ENCODE measurements around the gene PPP2R3C. TPM values are rescaled to one million over a fixed set of nuclear protein-coding genes. Genes with fewer than 3 reads are reported as not detected.
A peak's percentile ranks its signal among the peaks of the same experiment; 100 is the strongest.
"Not testable (repeated sequence)": the region's sequence is repeated elsewhere in the genome, so short reads cannot be mapped to it uniquely, and the experiment has no call there.

PPP2R3C gene
- polyA plus RNA-seq, 4 donors = 45.2 to 57.7 (median 50.6) TPM

DNA sequence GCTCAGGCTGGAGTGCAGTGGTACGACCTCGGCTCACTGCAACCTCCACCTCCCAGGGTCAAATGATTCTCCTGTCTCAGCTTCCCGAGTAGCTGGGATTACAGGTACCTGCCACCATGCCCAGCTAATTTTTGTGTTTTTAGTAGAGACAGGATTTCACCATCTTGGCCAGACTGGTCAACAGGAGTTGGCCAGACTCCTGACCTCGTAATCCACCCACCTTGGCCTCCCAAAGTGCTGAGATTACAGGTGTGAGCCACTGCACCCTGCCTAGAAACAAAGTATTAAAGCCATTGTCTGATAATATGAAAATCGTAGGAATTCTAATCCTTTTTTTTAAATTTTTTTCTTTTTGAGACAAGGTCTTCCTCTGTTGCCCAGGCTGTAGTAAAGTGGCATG lies 56.1 kb downstream of the PPP2R3C start:
- not testable (repeated sequence) for DNase-seq (ENCODE audit: low read depth in 4 of 4, low spot score in 3 of 4)

DNA sequence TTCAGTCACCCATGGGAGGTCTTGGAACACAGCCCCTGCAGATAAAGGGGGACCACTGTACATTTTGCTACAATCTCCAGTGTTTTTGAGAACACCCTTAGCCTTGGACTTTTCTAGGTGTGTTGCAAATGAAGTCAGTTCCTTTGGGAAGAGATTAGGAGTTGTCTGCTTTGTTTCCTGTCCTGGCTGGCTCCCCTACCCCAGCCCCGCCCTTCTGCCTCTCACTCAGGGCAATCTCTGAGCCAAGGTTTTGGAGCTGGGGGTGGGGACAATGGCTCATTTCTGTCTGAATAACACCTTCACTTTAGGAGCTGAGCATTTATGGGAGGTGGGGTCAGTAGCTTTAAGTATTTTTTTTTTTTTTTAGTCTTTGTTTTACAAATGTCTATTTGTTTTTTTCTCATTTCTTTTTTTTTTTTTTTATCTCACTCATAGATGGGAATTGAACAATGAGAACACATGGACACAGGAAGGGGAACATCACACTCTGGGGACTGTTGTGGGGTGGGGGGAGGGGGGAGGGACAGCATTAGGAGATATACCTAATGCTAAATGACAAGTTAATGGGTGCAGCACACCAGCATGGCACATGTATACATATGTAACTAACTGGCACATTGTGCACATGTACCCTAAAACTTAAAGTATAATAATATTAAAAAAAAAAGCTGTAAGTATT lies 60.5 kb downstream of the PPP2R3C start:
- not testable (repeated sequence) for DNase-seq (ENCODE audit: low read depth in 4 of 4, low spot score in 3 of 4)

DNA sequence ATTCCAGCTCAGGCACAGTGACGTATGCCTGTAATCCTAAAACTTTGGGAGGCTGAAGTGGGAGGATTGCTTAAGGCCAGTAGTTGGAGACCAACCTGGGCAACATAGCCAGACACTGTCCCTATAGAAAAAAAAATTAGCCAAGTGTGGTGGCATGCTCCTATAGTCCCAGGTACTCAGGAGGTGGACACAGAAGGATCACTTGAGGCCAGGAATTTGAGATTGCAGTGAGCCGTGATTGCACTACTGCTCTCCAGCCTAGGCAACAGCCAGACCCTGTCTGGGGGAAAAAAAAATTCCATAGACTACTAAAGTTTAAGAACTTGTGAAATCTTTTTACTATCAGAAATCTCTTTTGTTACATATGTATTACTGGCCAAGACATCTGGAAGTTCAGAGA lies 69.2 kb downstream of the PPP2R3C start:
- DNase-seq (ENCODE audit: low read depth in 4 of 4, low spot score in 3 of 4) = no peak

DNA sequence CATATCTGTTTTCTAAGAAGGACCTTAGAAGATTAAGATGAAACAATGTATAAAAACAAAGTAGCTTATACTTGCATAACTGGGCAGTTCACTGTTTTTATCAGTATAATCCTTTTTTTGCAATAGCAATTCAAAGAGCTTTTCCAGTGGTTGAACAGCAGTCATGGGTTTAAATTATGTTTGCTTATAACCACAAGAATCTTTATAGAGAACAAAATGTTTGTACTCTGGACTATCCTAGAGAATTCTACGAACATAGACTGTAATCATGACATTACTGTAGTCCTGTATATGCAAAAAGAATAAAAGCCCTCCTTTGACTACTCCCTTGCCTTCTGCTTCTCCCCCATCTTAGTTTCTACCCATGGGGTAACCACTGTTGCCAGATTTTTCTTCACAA lies 70.0 kb downstream of the PPP2R3C start:
- no peak for DNase-seq (ENCODE audit: low read depth in 4 of 4, low spot score in 3 of 4)

DNA sequence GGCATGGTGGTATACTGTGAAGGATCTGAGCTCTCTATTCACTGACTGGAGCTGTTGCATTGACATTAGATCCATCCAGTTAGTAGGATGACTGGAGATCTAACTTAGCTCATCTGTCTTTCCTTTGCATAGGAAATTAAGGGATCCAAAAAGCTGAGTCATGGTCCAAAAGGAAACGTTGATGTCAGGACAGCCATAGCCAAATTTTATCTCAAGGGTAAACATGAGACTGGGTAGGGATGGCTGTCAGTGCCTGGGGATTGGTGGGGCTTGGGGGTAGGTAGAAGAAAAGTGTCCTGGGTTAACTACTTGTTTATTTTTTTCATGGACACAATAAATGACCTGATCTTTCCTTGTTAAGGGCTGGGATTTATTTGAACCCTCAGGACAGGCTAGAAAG lies 71.1 kb downstream of the PPP2R3C start:
- no peak for DNase-seq (ENCODE audit: low read depth in 4 of 4, low spot score in 3 of 4)

DNA sequence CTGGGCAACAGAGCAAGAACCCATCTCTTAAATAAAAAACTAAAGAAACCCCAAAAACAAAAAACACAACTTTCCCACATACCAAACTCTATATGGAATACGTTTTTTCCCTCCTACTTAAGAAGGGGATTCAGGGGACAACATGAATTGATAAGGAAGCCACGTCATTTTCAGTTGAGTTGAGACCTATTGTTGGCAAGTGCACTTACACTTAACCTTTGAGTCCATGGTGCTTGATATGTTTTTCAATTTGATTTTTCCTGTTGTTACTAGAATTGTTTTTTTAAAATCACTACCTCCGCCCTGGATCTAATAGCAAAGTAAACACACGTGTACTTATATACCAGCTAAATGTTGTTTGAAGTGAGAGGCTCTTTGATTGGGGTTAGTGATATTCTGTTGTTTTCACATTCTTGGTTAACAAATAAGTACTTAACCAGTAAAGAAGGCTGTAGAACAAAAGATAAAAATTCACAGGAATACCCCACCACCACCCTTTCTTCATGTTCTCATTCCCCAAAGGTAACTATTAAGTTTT lies 73.7 kb downstream of the PPP2R3C start:
- DNase-seq (ENCODE audit: low read depth in 4 of 4, low spot score in 3 of 4) = no peak

DNA sequence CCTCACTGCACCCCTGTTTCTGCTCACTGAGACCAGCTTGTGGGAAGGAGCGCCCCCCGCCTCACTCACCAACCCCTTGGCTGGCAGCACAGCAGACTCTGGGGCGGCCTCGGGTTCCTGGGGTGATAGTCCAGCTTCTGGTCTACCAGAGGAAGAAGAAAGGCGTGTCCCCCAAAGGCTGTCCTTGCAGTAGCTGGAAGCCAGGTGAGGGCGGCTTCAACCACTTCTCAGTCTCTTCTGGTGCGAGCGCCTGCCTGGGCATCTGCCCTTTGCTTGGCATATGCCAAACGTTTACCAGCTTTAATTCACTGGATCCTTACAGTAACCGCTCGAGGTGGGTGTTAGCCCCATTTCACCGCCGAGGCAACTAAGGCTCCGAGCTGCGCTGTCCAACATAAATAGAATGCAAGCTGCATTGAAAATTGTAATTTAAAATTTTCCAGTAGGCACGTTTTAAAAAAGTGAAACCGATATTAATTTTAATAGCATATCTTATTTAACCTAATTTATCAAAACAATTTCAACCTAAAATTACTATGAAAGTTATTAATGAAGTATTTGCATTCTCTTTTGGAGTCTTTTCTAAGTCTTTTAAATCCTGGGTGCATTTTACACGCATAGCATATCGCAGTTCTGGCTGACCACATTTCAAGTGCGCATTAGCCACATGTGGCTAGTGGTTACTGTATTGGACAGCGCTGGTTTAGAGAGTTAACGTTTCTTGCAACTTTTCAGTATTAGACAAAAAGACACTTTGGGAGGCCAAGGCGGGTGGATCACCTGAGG lies 74.8 kb downstream of the PPP2R3C start:
- DNase-seq (ENCODE audit: low read depth in 4 of 4, low spot score in 3 of 4) = peak in 3 of 4 donors; percentile 25 to 34 (median 30)

DNA sequence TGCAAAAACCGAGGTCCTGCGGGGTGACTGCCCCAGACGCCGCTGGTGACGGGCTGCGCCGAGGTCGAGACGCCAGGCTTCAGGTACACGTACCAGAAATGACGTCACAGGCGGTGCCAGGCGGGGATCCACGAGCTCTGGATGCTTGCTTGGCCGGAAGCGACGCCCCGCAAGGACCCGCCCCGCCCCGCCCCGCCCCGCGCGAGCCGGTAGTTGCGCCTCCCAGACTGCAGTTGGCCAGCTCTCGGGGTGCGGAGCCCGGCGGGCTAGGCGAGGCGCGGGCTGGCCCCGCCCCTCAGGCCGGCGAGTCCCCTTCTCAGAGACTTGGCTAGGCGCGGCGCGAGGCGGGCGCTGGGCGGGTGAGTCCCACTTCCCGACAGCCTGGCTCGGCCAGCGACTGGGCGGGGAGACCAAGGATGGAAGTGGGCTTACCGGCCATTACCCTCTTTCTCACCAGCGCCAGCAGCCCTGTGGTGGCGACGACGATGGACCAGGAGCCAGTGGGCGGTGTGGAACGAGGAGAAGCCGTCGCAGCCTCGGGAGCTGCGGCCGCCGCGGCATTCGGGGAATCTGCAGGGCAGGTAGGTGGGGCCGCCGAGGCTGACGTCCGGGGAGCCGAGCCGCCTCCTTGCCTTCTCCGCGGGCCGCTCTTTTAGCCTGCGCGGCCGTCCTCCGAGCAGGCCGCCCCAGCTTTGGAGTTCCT lies 75.6 kb downstream of the PPP2R3C start, which contains the start of gene FAM177A1:
Gene FAM177A1 (plus strand): TSS at position 225 of the 703 bp plus-strand sequence. CDS start 192 bp downstream, at position 417.
- peak; percentile 82 to 89 (median 85) for DNase-seq (ENCODE audit: low read depth in 4 of 4, low spot score in 3 of 4)

DNA sequence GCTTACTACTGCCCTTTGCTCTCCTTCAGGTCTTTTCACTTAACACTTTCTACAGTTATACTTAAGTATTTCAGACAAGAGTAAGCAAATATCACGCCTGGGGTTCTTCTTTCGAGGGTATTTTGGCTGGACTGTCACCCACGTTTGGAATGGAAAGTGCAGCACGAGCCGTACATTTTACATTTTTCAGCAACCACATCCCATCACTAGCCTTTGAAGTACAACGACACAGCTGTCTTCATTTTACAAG lies 76.1 kb downstream of the PPP2R3C start:
- DNase-seq (ENCODE audit: low read depth in 4 of 4, low spot score in 3 of 4) = no peak

DNA sequence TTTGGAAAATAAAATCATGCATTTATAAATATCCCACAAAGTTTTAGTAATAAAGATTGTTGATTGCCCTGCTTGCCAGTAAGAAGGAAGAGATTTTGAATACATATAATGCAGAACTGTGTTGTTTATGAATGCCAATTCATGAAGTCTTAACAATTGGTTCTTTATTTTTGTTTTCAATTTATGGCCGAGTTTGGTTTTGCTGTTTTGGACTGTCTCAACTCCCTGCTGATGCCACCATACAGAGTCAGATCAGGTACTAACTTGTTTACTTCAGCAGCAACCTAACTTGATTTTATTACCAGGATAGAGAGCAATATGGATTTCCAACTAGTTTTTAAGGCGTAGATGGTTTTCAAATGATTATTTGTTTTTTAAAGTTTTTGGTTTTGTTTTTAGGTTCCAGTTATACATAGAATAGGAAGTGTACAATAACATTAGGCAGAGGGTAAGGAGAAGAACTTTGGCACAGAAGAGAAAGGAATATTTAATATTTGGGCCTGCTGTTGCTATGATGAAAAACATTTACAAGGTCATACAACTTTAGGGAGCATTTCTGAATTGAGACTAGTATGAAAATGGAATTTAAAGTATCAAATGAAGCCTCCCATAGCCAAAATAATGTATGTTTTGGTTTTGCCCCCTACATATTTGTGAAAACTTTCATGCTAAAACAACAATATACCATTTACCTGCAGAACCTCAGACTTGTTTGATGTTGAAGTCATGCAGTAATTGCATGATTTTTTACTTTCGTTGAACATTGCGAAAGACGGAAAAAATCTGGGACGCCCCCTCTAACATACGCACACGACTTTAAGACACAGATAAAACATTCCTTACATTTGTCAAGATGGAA lies 76.6 kb downstream of the PPP2R3C start:
- no peak for DNase-seq (ENCODE audit: low read depth in 4 of 4, low spot score in 3 of 4)

DNA sequence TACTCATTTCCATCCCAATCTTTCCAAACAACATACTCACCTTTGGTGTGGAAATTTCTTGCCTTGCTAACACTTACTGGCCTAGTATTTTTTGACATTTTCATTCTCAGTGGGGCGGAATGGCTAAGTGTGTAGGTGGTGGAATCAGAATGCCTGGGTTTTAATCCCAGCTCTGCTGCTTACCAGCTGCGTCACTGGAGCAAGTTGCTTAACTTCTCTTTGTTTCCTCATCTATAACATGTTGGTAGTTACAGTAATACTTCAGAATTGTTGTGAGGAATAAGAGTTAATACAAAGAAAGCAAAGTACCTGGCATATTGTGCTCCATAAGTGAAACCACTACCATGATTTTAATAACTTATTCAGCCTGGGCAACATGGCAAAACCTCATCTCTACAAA lies 78.7 kb downstream of the PPP2R3C start:
- no peak for DNase-seq (ENCODE audit: low read depth in 4 of 4, low spot score in 3 of 4)

DNA sequence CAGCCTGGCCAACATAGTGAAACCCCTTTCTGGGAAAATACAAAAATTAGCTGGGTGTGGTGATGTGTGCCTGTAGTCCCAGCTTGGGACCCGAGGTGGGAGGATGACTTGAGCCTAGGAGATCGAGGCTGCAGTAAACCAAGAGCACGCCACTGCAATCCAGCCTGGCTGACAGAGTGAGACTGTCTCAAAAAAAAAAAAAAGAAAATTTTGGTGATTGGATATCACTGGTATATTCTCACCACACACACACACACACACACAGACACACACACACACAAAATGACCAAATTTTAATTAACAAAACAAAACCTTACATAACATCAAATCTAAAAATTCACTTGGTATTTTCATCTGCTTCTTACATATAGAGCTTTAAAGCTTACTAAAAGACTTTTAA lies 79.2 kb downstream of the PPP2R3C start:
- DNase-seq (ENCODE audit: low read depth in 4 of 4, low spot score in 3 of 4) = no peak

DNA sequence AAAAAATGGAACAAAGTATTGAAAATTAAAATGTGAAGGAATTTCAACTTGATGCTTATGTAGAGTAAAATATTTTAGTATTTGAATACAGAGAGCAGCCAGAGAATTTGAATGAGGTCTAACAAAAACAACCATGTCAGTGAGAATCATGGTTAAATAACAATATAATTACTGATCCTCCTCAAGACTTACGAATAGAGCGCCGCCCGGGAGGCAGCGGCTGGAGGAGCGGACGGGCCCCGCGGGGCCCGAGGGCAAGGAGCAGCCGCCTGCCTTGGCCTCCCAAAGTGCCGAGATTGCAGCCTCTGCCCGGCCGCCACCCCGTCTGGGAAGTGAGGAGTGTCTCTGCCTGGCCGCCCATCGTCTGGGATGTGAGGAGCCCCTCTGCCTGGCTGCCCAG lies 83.5 kb downstream of the PPP2R3C start:
- not testable (repeated sequence) for DNase-seq (ENCODE audit: low read depth in 4 of 4, low spot score in 3 of 4)

Other genes starting within 250 kb of the PPP2R3C start
- 10 to 100 TPM; 23.8 to 33.4 (median 24.8) TPM for gene BAZ1A, start 246.6 kb downstream of the PPP2R3C start, polyA plus RNA-seq (ENCODE audit: insufficient read length in 4 of 4)
- 10 to 100 TPM; 62.9 to 72.8 (median 69.7) TPM for gene SRP54, start 139.0 kb downstream of the PPP2R3C start, polyA plus RNA-seq (ENCODE audit: insufficient read length in 4 of 4)
- 10 to 100 TPM; 54.5 to 59.7 (median 56.4) TPM for gene FAM177A1, start 75.7 kb downstream of the PPP2R3C start, polyA plus RNA-seq (ENCODE audit: insufficient read length in 4 of 4)
- gene PRORP, start 562 bp upstream of the PPP2R3C start, polyA plus RNA-seq (ENCODE audit: insufficient read length in 4 of 4) = 10 to 100 TPM; 25.6 to 33.1 (median 30.8) TPM
- gene PSMA6, start 170.4 kb upstream of the PPP2R3C start, polyA plus RNA-seq (ENCODE audit: insufficient read length in 4 of 4) = 100 to 1,000 TPM; 173 to 189 (median 185) TPM